ENCODE measurements around the gene C11orf91.
A peak's percentile ranks its signal among the peaks of the same experiment; 100 is the strongest.
"Not testable (repeated sequence)": the region's sequence is repeated elsewhere in the genome, so short reads cannot be mapped to it uniquely, and the experiment has no call there.

C11orf91 gene

GRCh38 chr11:33695051-33695566, 5.5 kb downstream of the C11orf91 start:
- DNase-seq = no peak

- DNase-seq = peak; percentile 17 to 58 (median 52)
These were observed 6.1 kb downstream of the C11orf91 start for GRCh38 chr11:33694346-33695050.

- no peak for DNase-seq
These were observed 8.1 kb downstream of the C11orf91 start for GRCh38 chr11:33692541-33692940.

- DNase-seq = peak in 2 of 4 experiments; percentile 26 to 36
These were observed 8.6 kb downstream of the C11orf91 start for GRCh38 chr11:33692013-33692504.

GRCh38 chr11:33691066-33691864, 9.4 kb downstream of the C11orf91 start:
- no peak for DNase-seq

- peak; percentile 18 to 59 (median 26) for DNase-seq
These were observed 10.1 kb downstream of the C11orf91 start for GRCh38 chr11:33690290-33691065.

GRCh38 chr11:33689501-33689900, 11.1 kb downstream of the C11orf91 start:
- no peak for DNase-seq

- DNase-seq = no peak
These were observed 11.5 kb downstream of the C11orf91 start for GRCh38 chr11:33689085-33689484.

GRCh38 chr11:33687733-33688479, 12.7 kb downstream of the C11orf91 start:
- peak; percentile 41 to 60 (median 56) for DNase-seq

- no peak for DNase-seq
These were observed 15.5 kb downstream of the C11orf91 start for GRCh38 chr11:33685082-33685481.

- no peak for DNase-seq
These were observed 16.5 kb downstream of the C11orf91 start for GRCh38 chr11:33684003-33684706.

GRCh38 chr11:33682446-33682845, 18.2 kb downstream of the C11orf91 start:
- no peak for DNase-seq

- no peak for DNase-seq
These were observed 18.6 kb downstream of the C11orf91 start for GRCh38 chr11:33682019-33682418.

- DNase-seq = not testable (repeated sequence)
These were observed 22.0 kb downstream of the C11orf91 start for GRCh38 chr11:33678616-33679015.

- DNase-seq = no peak
These were observed 26.4 kb downstream of the C11orf91 start for GRCh38 chr11:33674035-33674814.

GRCh38 chr11:33672273-33672672, 28.4 kb downstream of the C11orf91 start:
- no peak for DNase-seq

GRCh38 chr11:33670250-33671011, 30.2 kb downstream of the C11orf91 start:
- DNase-seq = peak in 1 of 4 experiments; percentile 23

GRCh38 chr11:33669598-33670249, 30.9 kb downstream of the C11orf91 start:
- no peak for DNase-seq

Measured in suppressor macrophage (primary cell).